Measurements from ENCODE around the gene CELA3B. TPM values are rescaled to one million over a fixed set of nuclear protein-coding genes. Genes with fewer than 3 reads are reported as not detected.

Gene CELA3B
- polyA plus RNA-seq, 4 donors: 0.27 to 11.4 (median 2.2) TPM

GRCh38 chr1:22037520-22037919, 60.7 kb downstream of the CELA3B start:
- Histone ChIP-seq H3K27me3 (ENCODE audit: control insufficient read depth in 3 of 3, insufficient read depth in 3 of 3, low read length in 3 of 3) (no peaks in the 10 kb centered on the region), H3K36me3 (ENCODE audit: control insufficient read depth in 3 of 3, insufficient read depth in 2 of 3, low read depth in 1 of 3, low read length in 3 of 3) (no peaks in the 10 kb centered on the region), H3K4me1 (ENCODE audit: control insufficient read depth in 3 of 3, insufficient read depth in 2 of 3, low read depth in 1 of 3, low read length in 2 of 3) (peaks cover 0 to 12% (median 0%) of the 10 kb centered on the region in 3 donors), H3K4me3 (ENCODE audit: low read depth in 1 of 3, low read length in 3 of 3) (no peak overlapping the region), H3K27ac (ENCODE audit: low read depth in 1 of 3, low read length in 2 of 3) (no peak overlapping the region), H3K9me3 (ENCODE audit: control insufficient read depth in 2 of 2, insufficient read depth in 1 of 2, low read depth in 1 of 2, low read length in 1 of 2) (no peaks in the 10 kb centered on the region)
- no peak for FAIRE-seq
- DNase-seq: no peak
- WGBS, 3 donors: 80 to 84% (median 83%) methylated on average over 7 of the region's 7 CpGs

DNA sequence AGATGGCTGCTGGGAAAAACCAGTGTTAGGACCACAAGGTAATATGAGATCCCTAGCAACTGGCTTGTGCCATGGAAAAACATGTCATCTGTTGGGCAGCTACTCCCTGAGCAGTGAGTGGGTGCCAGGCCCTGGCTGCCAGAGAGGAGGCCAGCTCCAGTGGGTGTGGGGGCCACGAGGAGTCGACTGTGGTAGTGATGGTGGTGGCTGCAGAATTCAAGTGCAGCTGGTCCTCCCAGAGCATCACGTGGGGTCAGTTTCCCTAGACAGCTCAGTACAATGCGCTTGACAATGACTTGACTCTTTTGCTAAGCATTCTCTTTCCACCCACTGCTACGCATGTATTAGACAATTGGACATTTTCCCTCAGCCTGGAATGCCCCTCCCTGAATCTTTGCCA, 61.2 kb downstream of the CELA3B start:
- FAIRE-seq (no peak), DNase-seq (no peak)
- Histone ChIP-seq H3K4me3 (ENCODE audit: low read depth in 1 of 3, low read length in 3 of 3) (no peak overlapping the region), H3K27ac (ENCODE audit: low read depth in 1 of 3, low read length in 2 of 3) (no peak overlapping the region), H3K4me1 (ENCODE audit: control insufficient read depth in 3 of 3, insufficient read depth in 2 of 3, low read depth in 1 of 3, low read length in 2 of 3) (peaks cover 0 to 16% (median 0%) of the 10 kb centered on the region in 3 donors), H3K27me3 (ENCODE audit: control insufficient read depth in 3 of 3, insufficient read depth in 3 of 3, low read length in 3 of 3) (no peaks in the 10 kb centered on the region), H3K9me3 (ENCODE audit: control insufficient read depth in 2 of 2, insufficient read depth in 1 of 2, low read depth in 1 of 2, low read length in 1 of 2) (no peaks in the 10 kb centered on the region), H3K36me3 (ENCODE audit: control insufficient read depth in 3 of 3, insufficient read depth in 2 of 3, low read depth in 1 of 3, low read length in 3 of 3) (no peaks in the 10 kb centered on the region)
- 85 to 91% (median 85%) methylated on average over 5 of the region's 5 CpGs for whole genome bisulfite sequencing, 3 donors

Other genes starting within 250 kb of the CELA3B start
- gene USP48, start 193.9 kb upstream of the CELA3B start, polyA plus RNA-seq: 10 to 100 TPM; 15.1 to 43.1 (median 17.8) TPM
- 1 to 10 TPM in 1 of 4 donors, under 1 TPM in 3; 0.22 to 1.7 (median 0.83) TPM for gene LDLRAD2, start 164.8 kb upstream of the CELA3B start, polyA plus RNA-seq
- gene HSPG2, start 39.7 kb upstream of the CELA3B start, polyA plus RNA-seq: 10 to 100 TPM in 3 of 4 donors, 1 to 10 TPM in 1; 3.6 to 82.3 (median 36.3) TPM
- 10 to 100 TPM in 1 of 4 donors, 1 to 10 TPM in 1, under 1 TPM in 2; 0.16 to 30.6 (median 4.4) TPM for gene CELA3A, start 24.6 kb downstream of the CELA3B start, polyA plus RNA-seq
- 100 to 1,000 TPM; 175 to 255 (median 235) TPM for gene CDC42, start 75.7 kb downstream of the CELA3B start, polyA plus RNA-seq
- 1 to 10 TPM in 2 of 4 donors, under 1 TPM in 1, not detected in 1; 0.81 to 2.3 (median 1.3) TPM for gene WNT4, start 166.1 kb downstream of the CELA3B start, polyA plus RNA-seq

All from small intestine (tissue), 7 donors.